Measurements from ENCODE around the gene NMT2. TPM values are rescaled to one million over a fixed set of nuclear protein-coding genes. Genes with fewer than 3 reads are reported as not detected.

The NMT2 gene
- total RNA-seq, 2 donors from 2014 or later: 19.1 to 21.3 TPM

DNA sequence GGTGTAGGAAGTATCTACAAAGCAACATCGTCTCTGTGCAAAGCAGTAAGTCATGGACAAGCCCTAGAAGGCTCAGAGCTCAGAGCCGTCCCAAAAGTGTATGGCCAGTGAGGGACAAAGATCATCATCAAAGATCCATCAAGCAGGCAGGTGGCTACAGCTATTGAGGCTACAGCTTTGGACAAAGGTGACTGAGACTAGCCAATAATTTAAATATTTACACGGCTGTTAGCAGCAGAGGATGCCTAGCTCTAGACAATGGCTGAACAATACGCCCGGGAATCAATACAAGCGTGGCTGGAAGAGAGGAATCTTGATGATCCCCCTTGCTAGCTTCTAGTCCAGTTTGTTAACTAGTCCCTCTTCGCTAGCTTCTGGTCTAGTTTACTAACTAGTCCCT lies 17.9 kb downstream of the NMT2 start:
- DNase-seq: no peak
- intact Hi-C loops (cut with DNase I, micrococcal nuclease): no loop called here
- no peak for ATAC-seq

DNA sequence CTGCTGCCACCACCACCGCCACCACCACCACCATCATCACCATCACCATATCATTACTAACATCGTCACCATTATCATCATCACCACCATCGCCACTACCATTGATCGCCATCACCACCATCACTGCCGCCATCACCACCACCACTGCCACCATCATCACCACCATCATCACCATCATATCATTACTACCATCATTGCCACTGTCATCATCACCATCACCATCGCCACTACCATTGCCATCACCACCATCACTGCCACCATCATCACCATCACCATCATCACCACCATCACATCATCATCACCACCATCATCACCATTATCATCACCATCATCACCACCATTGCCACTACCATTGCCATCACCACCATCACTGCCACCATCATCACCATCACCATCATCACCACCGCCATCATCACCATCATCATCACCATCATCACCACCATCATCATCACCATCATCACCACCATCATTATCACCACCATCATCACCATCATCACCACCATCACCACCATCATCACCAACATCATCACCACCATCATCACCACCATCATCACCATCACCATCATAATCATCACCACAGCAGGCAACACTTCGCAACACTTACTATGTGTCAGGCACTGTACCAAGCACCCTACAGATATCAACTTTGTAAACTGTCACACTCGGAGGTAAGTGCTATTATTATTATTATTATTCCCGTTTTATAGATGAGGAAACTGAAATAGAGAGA lies 19.3 kb downstream of the NMT2 start:
- DNase-seq: no peak
- no peak for ATAC-seq
- intact Hi-C loops (cut with DNase I, micrococcal nuclease): no loop called here

DNA sequence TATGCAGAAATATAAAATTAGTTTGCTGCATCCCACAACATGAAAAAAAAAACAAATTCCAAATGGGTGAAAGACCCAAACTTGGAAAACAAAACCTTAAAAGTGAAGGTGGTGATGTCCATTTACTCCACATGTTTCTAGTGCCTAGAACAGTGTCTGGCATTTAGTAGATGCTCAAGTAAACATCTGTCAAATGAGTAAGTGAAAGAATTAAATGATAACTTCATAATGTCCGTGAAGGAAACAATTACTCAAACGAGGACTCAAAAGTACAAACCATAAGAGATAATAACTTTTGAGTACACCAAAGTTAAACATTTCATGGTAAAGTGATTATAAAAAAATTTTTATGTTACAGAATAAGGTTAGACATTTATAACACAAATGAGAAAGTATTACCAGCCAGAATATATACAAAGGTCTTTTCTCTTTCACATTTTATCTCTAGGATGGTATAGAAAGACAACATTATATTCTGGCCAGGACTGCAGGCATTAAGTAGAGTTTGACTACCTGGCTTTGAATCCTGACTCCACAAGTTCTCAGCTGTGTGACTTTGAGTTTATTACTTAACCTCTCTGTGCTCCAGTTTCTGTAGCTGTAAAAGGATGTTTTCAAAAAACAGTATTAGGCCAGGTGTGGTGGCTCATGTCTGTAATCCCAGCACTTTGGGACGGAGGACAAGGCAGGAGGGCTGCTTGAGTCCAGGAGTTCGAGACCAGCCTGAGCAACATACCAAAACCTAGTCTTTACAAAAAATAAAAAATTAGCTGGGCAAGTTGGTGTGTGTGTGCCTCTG lies 20.7 kb downstream of the NMT2 start:
- no peak for ATAC-seq
- intact Hi-C loops (cut with DNase I, micrococcal nuclease): no loop called here
- no peak for DNase-seq

DNA sequence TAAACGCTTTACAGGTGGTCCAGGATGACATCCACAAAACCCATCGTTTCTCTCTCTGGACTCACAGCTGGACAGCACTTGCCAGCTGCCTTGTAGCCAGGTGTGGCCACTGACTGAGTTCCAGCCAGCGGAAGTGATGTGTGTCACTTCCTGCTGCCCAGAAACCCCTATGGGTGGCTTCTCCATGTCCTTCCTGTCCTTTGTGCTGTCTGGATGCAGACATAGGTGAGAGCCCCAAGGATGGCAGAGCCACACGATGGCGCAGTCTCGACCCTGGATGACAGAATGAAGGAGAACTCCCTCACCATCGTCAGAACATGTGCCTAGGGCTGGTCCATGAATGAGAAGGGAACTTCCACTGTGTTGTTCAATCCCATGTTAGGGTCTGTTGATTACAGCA lies 22.1 kb downstream of the NMT2 start:
- intact Hi-C loops (cut with DNase I, micrococcal nuclease): no loop called here
- no peak for DNase-seq
- ATAC-seq: no peak

DNA sequence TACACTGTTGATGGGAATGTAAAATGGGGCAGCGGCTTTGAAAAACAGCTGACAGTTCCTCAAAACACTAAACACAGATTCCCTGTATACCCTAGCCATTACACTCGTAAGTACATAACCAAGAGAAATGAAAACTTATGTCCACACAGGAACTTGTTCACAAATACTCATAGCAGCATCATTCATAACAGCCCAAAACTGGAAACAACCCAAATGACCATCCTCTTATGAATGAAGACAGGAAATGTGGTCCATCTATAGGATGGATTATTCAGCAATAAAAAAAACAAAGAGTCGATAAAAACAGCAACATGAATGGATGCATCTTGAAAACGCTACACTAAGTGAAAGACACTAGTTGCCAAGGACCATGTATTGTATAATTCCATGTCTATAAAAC lies 23.7 kb downstream of the NMT2 start:
- DNase-seq: no peak
- intact Hi-C loops (cut with DNase I, micrococcal nuclease): no loop called here
- no peak for ATAC-seq

DNA sequence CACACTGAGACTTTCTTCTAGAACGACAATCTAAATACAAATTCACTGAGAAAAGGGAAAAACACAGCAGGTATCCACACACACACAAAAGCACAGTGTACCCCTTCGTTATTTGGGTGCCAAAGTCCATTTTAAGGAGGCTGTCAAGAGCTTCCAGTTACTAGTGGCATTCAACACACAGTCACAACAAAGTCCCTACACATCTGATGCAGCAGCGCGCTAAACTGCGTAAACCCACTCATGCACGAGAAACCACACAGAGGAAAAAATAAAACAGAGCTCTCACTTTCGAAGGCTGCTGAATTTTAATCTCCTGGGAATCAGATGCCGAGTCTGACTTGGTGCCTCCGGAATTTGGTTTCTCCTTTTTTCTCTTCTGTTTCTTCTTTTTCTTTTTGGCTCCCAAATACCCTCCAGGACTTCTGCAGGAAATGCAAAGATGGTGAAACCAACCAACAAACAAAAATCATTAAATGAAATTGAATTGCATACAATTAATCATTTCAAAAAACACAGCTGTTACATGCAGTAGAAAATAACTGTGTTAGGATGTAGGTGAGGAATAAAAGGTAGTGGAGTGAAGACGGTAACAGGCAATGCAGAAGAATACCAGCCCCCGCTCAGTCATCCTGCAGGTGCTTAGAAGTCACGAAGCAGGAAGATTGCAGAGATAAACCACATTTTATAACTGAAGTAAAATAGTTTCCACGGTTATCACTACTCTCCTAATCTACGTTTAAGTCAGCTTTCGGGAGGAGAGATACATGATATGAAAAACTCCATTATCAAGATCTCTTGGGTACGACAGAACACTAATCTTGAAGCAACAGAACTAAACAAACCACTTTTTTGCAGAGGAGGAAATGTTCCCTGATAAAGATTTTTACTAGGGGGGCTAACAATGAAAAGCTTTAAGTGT lies 27.1 kb downstream of the NMT2 start:
- DNase-seq (no peak), ATAC-seq (no peak)
- intact Hi-C loops (cut with DNase I, micrococcal nuclease): no loop called here

DNA sequence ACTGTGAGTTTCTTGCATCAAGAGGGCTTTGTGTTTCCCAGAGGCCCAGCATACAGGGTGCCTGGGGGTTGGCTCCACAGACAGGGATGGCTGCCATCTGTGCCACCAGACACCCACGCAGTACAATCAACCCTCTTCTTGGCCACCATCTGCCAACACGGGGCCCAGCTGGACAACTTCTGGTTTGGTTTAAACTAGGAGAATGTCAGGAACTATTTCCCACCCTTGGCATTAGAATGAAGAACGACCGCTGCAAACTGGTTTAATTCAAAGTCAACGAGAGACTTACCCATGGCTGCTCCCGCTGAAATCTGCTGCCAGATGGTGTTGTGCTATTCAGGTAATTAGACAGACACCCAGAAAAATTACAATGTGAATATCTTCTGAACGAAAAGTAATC lies 27.8 kb downstream of the NMT2 start:
- intact Hi-C loops (cut with DNase I, micrococcal nuclease): no loop called here
- DNase-seq (no peak), ATAC-seq (no peak)

DNA sequence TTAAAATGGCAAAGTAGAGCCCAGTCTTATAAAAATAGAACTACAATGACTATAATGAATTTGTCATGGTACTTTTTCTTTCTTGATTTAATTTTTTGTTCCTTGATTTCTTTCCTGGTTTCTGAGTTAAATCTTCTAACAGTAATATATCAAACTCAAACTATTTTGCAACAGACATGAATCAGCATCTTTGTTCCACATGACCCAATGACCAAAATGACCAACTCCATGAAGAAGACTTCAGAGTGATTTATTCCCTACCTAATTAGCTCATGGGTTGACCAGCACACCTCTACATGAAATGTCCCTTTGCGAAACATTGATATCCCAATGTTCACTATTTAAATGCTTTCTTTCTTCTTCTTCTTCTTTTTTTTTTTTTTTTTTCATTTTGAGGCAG lies 30.9 kb downstream of the NMT2 start:
- intact Hi-C loops (cut with DNase I, micrococcal nuclease): no loop called here
- DNase-seq: no peak
- ATAC-seq: no peak

DNA sequence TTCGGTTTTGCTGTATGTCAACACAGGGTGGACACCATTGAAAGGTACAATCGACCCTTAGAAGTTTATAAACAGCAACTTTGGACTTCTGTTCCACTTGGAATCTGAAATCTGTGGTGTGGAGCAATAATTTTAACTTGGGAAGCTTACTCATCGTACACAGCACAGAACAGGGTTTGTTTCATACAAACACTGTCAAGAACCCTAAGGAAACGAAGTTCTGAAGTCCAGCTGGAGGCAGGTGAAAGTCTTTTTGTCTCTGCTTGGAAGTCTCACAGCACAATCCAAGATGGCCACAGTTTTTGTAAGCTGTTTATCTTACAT lies 31.5 kb downstream of the NMT2 start:
- intact Hi-C loops (cut with DNase I, micrococcal nuclease): no loop called here
- ATAC-seq: no peak
- DNase-seq: no peak

DNA sequence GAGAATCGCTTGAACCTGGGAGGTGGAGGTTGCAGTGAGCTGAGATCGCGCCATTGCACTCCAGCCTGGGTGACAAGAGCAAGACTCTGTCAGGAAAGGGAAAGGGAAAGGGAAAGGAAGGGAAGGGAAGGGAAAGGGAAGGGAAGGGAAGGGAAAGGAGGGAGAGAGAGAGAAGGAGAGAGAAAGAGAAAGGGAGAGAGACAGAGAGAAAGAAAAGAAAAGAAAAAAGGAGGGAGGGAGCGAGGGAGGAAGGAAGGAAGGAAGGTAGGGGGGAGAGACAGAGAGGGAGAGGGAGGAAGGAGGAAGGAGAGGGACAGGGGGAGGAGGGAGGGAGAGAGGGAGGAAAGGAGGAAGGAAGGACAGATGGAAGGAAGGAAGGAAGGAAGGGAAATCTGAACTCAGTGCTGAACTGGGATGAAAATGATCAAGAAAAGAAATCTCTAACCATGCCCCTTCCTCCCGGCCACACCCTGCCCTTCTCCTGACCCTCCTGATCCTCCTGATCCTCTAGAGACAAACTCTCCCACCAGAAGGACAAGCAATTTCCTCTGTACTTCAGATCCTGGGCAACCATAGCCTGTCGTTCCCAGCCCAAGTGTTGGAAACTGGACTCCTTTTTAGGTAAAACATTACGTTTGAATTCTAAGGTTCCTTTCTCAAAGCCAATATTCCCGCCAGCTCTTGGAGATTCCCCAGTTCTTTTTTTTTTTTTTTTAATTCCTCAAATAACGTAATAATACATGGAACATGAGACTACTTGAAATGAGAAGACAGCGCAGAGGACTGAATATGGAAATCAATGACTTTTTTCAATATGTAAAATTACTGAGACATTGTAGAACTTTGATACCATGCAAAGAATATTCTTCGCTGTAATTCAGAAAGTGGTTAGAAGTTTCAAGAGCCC lies 32.1 kb downstream of the NMT2 start:
- DNase-seq (no peak), ATAC-seq (no peak)
- intact Hi-C loops (cut with DNase I, micrococcal nuclease): no loop called here

DNA sequence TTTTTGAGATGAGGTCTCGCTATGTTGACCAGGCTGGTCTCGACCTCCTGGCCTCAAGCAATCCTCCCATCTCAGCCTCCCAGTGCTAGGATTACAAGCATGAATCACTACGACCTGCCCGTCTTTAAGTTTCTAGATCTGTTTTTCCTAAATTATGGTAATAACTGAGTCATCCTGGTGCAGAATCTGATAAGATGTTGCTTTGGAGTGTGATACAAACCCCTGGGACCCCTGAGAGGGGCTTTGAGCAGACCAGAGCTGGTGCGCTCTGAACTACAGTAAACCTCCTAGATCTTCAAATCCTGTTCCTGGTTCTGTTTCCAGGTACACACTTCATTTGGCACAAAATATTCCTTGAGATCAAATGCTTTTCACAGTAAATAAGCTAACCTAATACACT lies 37.2 kb downstream of the NMT2 start:
- intact Hi-C loops (cut with DNase I, micrococcal nuclease): no loop called here
- DNase-seq (no peak), ATAC-seq (no peak)

DNA sequence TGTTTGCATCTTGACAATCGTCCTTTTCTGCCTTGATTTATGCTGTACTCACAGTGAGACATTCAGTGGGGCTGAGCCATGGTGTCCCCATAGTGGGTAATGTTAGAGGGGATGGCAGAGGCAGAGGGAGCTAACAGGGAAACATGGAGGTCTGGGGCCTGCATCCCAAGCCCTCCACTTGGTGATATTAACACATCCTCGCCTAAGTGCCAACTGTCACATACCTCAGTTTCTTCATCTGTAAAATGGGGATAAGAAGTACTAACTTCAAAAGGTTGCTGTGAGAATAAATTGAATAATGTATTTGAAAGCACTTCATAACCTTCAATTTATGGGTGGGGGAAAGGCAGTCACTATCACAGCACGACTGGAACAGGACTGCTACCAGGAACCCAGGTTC lies 43.6 kb downstream of the NMT2 start:
- no peak for DNase-seq
- intact Hi-C loops (cut with DNase I, micrococcal nuclease): no loop called here
- ATAC-seq: no peak

DNA sequence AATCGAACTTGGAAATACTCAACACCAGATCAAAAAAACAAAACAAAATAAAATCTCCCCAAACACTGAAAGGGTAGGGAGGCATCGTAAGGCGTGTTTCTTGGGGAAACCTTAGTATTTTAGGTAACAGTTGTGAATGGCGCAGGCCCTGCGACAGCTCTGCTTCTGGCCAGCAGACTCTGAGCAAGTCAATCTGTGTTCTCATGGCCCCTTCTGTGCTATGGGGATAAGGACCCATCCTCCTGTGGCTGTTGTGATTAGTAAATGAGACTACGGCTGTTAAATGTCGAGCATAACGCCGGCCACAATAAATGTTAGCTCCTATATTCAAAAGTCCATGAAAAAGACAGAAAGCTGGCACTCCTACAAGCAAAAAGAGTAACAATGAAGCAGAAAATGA lies 44.3 kb downstream of the NMT2 start:
- DNase-seq: no peak

DNA sequence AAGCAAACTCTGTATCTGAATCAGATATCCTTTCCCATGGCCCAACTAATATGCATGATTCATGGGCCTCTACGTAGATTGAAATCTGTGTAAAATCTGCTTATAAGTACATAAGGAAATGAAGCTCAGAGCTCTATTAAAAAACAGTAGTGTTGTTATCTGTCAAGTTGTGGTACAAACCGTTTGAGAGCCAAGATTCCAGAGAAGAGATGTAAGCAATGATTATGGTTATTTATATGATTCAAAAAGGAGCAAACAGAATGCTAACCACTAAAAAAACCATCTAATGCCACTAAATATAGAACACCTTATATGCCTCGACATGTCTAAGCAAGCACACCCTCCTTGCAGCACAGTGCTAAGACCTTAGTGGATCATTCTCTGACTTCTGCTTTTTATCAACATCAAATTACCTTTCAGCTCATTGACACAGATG lies 44.7 kb downstream of the NMT2 start:
- DNase-seq (no peak), ATAC-seq (no peak)
- intact Hi-C loops (cut with DNase I, micrococcal nuclease): no loop called here

More for the DNA sequence above, 44.3 kb downstream of the NMT2 start:
- no peak for ATAC-seq
- intact Hi-C loops (cut with DNase I, micrococcal nuclease): no loop called here

DNA sequence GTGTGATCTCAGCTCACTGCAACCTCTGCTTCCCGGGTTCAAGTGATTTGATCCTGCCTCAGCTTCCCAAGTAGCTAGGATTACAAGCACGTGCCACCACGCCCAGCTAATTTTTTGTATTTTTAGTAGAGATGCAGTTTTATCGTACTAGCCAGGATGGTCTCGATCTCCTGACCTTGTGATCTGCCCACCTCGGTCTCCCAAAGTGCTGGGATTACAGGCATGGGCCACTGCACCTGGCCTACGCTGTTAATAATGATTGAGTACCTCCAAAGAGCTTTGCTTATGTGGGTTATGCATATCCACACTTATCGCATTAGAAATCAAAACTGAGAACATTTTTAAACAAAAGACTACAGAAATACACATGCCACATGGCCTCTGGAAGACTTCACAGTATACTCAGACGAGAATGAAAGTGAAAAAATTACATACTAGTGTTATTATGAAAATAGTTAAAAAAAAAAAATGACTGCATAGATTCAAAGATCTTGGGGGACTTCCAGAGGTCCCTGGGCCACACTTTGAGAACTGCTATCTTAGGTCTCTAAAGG lies 45.9 kb downstream of the NMT2 start:
- ATAC-seq (no peak), DNase-seq (no peak)
- intact Hi-C loops (cut with DNase I, micrococcal nuclease): no loop called here

DNA sequence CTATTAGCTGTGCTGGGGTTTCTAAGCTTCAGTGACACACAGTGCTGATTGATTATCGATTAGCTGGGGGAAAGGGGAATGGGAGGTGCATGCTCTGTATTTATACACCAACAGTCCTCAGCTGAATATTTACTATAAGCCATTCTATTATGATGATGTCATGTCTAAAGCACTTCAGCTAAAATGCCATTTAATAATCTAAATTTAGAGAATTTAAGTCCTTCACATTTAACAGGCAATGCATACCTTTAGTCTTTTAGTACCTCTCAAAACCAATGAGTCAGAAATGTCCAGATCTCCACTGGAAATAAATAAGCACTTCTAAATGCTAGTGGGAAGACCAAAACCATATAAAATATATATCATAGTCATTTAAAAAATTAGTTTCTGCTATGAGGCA lies 46.8 kb downstream of the NMT2 start:
- ATAC-seq (no peak), DNase-seq (no peak)
- intact Hi-C loops (cut with DNase I, micrococcal nuclease): no loop called here

DNA sequence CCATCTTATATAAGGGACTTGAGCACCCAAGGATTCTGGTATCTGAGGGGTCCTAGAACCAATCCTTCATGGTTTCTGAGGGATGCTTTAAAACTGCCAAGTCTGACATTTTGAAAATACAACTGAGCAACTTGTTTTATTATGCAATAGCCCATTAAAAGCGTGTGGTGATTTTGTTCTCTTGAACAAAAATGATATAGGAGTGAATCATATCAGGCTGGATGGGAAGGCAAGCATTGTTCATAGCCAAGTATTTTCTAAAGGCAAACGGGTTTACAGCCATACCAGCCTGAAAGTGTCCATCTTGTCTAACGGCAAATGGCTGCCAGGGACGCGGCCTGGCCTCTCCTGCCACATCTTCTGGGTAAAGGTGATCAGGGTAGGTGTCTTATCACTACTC lies 48.0 kb downstream of the NMT2 start:
- intact Hi-C loops (cut with DNase I, micrococcal nuclease): no loop called here
- no peak for ATAC-seq
- no peak for DNase-seq

DNA sequence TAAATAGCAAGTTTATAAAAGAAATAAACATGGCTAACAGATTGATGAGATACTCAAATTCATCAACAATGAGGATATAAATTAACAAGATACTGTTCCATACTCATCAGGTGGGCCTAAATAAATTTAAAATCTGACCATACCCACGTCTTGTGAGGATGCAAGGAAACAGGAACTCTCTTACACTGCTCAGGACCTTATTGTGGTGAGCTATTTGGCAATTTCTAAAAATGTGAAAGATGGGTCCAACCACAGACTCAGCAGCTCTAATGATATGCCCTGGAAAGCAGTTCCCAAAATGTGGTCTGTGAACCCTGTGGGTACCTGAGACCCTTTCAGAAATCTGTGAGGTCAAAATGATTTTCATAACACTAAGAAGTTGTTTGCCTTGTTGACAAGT lies 49.9 kb downstream of the NMT2 start:
- DNase-seq (no peak), ATAC-seq (no peak)
- intact Hi-C loops (cut with DNase I, micrococcal nuclease): no loop called here

DNA sequence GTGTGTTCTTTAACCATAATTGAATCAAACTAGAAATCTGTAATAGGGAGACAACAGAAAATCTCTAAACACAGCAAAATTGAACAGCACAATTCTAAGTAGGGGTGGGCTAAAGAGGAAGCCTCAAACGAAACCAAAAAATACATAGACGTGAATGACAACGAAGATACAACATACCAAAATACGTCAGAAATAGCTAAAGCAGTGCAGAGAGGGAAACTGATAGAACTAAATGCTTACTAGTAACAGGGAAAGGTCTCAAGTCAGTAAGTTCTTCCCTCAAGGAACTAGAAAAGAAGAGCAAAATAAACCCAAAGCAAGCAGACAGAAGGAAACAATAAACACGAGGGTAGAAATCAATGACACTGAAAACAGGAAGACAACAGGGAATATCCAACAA lies 52.3 kb downstream of the NMT2 start:
- intact Hi-C loops (cut with DNase I, micrococcal nuclease): no loop called here
- ATAC-seq: no peak
- DNase-seq: no peak
